GM19193 (cell line): ENCODE results near the gene NOS1AP.

Experiments used
- POLR2A ChIP-seq: IDR thresholded peaks from 4 replicates; pipeline ENCODE4 v1.6.1; 2011; ENCODE audit not compliant: insufficient read depth, insufficient read length; ENCODE audit errors: extremely low read depth

NOS1AP gene

DNA sequence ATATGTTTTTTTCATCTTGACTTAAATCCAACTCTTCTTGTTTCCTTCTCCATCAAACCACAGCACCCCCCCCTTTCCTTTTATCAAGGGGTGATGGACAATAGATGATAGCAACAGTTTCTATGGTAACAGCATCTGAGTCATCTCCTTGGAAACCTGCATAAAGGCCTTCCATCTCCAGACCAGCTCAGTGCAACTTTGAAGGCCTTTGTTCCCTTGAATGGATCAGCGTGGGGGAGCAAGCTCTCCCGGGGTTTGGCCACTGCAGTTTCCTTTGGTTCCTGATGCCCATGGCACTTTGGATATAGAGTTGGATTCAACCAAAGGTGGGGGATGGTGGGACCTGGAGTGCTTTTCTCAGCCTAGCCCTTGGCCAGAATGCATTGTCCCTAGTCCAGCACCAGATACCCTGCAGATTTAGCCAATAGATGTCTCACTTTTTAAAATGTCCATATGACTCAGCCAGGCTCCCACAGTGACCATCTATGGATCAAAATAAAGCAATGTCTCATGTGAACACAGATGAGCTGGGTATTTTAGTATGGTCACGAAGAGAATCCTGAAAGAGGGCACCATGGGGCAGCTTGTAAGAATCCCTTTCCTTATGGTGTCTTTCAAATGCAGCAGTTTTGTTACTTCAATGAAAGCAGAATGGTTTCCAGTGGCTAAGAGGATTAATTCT lies 179.5 kb downstream of the NOS1AP start:
- no peak for TF ChIP-seq POLR2A

DNA sequence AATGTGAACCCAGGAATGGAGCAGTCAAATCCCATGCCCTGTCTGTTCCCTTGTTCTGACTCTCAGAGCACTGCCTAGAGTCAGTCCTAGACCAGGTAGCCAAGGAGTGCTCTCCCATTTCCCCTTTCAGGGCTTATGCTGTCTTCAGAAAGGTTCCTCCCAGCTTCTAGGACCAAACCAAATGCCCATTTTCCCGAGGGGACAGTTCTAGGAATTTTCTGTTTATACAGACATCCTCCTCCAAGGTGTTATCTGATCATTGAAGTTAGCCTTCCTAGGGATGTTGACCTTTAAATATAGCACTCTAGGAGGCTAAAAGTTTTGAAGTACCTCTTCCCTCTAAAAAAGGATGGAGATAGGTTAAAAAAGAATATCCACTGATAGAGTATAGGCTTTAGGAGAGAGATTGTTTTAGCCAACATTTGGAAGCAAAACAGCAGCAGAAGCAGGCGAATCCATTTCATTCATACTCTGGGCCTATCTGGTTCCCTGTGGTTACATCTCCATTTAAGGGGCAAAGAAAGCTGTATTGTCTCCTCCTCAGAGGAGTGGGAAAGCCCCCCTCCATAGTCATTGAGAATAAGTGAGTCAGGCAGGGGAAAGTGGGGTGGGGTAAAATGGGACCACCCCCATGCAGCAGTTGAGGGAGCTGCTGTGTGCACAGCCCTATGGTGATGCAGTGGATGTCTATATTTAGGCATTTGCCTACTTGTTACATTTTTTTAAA lies 180.7 kb downstream of the NOS1AP start:
- TF ChIP-seq POLR2A = no peak

DNA sequence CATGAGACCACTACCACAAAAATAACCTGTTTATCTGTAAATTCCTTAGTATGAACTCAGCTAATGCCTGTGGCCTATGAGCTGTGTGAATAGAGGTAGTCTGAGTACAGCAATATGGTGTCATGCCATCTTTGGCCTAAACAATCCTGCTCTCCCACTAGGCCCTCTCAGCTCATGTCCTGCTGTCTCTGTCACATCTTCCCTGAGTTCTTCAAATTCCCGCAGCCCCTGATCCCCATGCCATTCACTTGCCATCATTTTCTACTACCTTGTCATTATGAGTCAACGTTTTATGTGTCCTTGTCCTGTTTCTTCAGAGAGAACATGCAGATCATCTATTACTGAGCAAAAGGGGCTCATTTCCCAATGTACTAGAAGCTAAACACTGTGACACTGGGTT lies 181.6 kb downstream of the NOS1AP start:
- no peak for TF ChIP-seq POLR2A

DNA sequence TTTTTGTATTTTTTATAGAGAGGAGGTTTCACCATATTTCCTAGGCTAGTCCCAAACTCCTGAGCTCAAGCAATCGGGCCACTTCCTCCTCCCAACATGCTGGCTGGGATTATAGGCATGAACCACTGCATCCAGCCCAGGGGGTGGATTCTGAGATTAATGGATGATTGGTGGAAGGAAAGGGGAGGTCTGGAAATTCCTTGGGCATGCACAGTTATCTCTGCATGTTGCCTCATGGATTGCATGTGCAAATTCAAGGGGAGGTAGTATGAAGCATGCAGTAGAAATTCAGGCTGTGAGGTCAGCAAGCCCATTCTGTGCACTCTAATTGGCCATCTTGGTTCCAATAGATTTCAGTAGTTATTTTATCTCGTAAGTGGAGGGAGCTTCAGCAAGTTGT lies 182.7 kb downstream of the NOS1AP start:
- no peak for TF ChIP-seq POLR2A

DNA sequence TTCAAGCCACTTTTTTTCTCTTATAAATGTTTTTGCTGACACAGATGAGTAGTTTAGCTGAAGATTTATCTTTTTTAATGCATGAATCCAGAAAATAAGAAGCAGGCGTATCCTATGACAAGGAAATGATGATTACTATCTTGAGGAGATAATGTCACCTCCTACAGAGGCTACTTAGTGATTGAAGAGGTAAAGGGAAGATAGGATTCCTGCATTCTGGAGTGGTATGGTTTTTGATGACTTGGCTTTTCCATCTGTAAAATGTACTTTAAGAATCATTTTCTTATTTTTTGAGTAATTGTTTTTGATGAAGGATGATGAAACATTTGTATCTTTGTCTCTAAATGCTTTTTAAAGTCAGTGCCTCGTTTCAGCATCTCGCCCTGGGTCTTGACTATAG lies 184.3 kb downstream of the NOS1AP start:
- TF ChIP-seq POLR2A = no peak

DNA sequence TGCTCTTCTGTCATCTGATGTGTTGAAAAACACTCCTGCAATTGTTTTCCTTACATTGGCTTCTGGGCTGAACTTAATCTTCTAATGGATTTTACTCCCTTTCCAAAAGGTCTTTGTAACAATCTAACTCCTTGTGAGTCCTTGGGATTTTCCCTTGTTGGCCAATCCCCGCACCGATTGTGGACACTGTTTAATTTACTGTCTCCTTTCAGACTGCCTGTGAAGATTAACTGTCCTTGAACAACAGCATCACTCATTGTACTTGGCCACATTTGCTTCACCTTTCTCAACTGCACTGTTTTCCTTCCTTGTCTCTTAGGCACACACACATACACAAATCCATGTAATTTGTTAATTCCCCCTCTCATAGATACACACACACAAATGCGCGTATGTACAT lies 186.8 kb downstream of the NOS1AP start:
- no peak for TF ChIP-seq POLR2A

DNA sequence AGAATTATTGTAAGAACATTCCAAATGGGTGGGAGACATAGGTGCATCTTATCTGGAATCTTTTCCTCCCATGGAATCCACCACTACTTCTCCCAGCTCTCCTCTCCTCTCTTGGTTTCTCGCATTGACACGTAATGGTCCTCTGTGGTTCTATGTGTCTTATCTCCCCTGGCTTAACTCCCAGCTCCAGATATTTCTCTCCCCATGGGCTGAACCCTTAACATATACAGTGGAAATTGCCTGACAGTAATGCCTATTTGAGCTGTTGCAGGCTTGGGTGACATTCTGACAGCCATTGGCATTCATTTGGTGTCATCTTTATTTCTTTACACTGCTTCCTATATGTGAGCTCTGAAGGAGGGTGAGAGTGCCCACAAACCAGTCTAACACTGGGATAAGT lies 188.9 kb downstream of the NOS1AP start:
- TF ChIP-seq POLR2A = no peak

DNA sequence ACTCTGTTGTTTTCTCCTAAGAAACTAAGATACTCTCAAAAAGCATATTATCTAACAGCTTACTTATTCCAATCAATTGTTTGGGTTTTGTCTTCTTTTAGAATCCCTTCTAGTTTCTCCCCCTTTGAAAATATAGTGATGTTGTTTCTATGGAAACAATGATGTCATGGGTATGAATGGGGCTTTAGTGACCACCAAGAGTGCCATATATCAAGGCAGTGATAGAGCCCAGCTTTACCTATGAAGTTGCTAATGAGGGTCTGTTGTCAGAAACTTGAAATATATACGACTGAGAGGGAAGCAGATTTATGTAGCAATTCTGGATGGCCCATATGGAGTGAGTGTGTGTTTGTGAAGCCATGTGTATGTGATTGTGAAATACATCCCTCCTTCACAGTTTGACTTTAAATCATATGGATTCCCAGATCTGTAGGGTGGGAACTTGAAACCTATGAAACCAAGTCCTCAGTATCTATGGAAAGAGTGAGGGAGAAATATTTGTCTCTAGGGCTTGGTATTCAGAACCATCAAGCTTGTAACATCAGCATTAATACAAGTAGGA lies 190.5 kb downstream of the NOS1AP start:
- no peak for TF ChIP-seq POLR2A

DNA sequence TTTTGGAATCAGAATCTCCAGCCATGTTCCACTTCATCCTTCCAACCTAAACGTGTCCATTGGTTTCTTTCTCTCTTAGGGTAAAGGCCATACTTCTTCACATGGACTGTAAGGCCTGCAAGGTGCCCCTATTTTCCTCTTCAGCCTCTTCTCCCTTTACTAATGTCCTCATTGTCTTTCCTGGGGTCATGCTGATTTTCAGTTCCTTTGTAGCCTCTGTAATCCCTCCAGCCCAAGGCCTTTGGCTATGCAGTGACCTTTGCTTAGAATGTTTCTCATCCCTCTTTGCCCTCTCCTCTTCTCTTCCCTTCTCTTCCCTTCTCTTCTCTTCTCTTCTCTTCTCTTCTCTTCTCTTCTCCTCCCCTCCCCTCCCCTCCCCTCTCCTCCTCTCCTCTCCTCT lies 194.6 kb downstream of the NOS1AP start:
- TF ChIP-seq POLR2A = no peak

DNA sequence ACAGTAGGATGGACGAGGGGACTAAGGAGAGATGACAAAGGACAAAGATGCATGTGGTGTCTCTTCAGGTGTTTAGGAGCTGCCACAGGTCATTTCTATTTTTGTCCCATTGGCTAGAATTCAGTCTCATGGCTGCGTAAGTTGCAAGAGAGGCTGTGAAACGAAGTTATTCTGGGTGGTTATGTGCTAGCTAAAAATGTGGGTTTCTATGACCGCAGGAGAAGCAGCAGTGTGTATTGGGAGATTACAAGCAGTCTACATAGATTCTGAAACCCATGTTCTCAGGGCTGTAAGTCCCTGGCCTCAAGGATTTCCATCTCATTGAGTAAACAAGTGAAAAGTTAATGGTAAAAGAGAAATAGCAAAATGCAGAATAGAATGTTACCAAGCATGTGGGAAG lies 196.5 kb downstream of the NOS1AP start:
- no peak for TF ChIP-seq POLR2A

DNA sequence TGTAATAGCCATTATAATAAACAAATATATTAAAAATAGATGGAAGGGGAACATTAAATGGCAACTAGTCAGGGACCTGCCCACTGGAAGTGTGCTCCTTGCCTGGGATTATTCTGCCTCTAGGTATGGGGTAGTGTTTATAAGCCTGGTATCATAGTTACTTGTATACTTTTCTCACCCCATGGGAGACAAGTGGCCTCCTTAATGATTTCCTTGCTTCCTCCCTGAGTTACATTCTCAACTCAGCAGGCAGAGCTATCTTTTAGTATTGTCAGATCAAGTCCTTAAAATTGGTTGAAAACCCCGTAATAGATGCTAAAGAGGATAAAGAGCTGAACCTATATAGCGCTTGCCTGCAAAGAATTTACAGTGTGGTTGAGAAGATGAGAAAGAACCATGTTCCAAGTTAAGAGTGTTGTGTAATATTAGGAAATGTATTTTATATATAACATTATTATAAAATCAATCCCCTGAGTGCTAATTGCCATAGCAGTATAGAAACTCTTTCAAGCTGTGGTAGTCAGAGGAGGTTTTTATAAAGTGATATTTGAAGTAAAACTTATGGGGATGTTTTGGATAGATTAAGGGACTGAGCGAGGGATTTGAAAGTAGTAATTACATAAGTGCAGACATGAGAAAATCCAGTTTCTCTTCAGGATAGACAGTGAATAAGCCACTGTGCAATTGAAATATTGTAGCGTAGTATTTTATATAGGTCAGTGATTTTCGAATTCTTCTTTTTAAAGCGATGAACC lies 200.7 kb downstream of the NOS1AP start:
- no peak for TF ChIP-seq POLR2A

DNA sequence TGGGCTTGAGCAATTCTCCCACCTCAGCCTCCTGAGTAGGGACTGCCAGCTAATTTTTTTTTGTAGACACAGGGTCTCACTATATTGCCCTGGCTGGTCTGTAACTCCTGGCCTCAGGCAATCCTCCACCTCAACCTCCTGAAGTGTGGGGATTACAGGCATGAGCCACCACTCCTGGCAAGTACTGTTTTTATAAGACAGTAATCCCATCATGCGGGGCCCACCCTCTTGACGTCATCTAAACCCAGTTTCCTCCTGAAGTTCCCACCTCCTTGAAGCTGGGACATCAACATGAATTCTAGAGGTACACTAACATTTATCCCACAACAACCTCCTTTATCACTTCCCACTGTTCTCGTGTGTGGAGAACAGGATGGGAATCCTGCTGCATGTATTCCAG lies 202.5 kb downstream of the NOS1AP start:
- no peak for TF ChIP-seq POLR2A

DNA sequence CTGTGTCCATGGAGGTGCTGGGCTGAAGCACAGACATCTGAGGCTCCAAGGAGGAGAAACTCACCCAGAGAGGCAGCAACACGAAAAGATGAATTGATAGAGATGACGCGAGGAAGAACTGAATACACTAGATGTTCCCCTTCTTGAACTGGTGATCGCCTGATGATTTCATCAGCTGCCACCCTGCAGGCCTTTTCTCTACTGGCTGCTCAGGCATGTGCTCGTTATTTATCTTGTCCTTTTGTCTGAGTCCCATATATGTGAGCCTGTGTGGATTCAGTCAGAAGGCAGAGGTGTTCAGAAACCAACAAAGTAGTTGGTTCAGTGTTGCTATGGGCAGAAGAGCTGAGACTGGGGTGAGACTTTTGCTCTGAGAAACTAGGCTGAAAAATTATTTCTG lies 202.9 kb downstream of the NOS1AP start:
- TF ChIP-seq POLR2A = no peak

DNA sequence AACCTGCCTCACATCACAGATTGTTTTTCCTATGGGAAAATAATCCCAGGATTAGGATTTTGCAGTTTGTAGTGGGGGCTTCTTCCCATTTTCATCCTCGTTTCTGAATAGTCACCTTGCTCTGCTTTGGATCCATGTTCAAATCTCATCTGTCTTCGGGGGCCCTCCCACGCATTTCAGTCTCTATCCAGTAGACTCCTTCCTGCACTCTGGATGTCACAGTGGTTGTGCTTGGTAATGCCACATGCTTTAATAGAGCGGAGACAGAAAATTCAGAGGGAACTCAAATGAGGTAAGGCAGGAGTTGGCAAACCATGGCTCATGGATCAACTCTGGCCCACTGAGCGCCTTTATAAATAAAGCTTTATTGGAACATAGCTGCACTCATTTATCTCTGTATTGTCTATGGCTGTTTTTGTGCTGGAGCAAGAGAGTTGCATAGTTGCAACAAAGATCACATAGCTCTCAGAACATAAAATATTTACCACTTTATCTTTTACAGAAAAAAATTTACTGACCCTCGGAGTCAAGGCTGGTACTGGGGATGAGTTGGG lies 206.2 kb downstream of the NOS1AP start:
- no peak for TF ChIP-seq POLR2A

DNA sequence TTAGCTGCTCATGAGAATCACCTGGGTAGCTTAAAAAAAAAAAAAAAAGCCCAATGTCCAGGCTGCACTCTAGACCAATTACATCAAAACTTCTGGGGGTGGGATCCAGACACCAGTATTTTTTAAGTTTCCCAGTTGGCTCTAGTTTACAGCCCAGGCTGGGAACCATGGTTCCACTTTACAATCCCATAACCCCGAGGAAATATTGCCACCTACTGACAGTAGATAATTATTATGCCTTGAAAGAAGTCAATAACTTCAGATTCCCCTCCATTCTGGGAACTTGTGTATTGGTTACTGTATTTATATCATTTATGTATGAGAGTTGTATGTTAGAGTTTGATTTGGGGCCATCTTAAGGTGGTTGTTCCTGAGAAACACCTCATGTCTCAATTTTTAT lies 207.0 kb downstream of the NOS1AP start:
- no peak for TF ChIP-seq POLR2A

DNA sequence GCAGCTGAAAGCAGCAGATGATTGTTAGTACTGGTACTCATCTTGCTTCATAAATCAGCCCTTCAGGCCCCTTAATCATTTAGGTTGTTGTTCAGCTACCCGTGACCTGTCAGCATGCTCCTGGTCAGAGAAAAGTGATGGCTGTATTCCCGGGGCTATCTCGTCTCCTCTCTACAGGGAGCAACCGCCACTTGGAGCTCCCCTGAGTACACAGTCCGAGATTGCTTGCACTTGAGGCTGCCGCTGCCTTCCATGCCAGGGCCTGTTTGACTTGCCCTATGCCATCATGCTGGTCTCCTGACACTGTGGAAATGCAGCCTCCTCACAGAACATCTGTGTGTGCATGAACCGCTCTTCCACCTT lies 209.6 kb downstream of the NOS1AP start:
- TF ChIP-seq POLR2A = no peak

DNA sequence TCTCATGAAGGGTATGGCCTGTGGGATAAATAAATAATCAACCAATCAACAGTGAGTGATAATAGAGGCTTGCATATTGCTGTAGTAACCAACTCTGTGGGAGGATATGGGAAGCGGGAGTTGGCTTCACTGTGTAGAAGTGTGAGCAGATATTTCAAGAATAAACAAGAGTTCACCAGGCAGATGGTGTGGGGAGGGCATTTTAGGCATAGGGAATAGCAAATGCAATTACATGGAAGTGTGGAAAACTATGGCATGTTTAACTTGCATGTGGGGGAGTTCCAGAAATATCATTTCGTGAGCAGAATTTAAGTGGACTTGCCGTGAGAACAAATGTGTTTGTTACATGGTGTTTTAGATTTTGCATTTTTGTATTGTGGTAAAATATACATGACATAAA lies 211.9 kb downstream of the NOS1AP start:
- no peak for TF ChIP-seq POLR2A
